Activated naive CD4-positive, alpha-beta T cell treated with anti-CD3 and anti-CD28 coated beads, Interleukin-2, amount 10 ng/mL, durations not matched to agents 7 days and 5 days (primary cell): ENCODE data around the gene RGS9.
"Not testable (repeated sequence)": the region's sequence is repeated elsewhere in the genome, so short reads cannot be mapped to it uniquely, and the experiment has no call there.

Experiments
- CTCF ChIA-PET: fragments of 350-600 bp; sonication (Branson Sonifier 250); formaldehyde crosslinking; loops from one replicate; lab custom pipeline; 2021; ENCODE audit warnings: antibody characterized with exemption; lab: Charles Lee
- DNase-seq: peaks from one replicate; pipeline ENCODE4 v3.0.0-alpha.2; 2020
- H3K27ac Mint-ChIP-seq: one replicate; pipeline ENCODE4 v1.8.0; 2021; ENCODE audit warnings: mild to moderate bottlenecking, moderate library complexity, mixed read lengths
- H3K27me3 Mint-ChIP-seq: one replicate; pipeline ENCODE4 v1.8.0; 2021; ENCODE audit warnings: mild to moderate bottlenecking, mixed read lengths
- H3K36me3 Mint-ChIP-seq: one replicate; pipeline ENCODE4 v1.8.0; 2021; ENCODE audit warnings: mixed read lengths
- H3K4me1 Mint-ChIP-seq: one replicate; pipeline ENCODE4 v1.8.0; 2021; ENCODE audit warnings: mixed read lengths
- H3K4me3 Mint-ChIP-seq: one replicate; pipeline ENCODE4 v1.8.0; 2021; ENCODE audit warnings: mild to moderate bottlenecking, moderate library complexity, mixed read lengths
- H3K9me3 Mint-ChIP-seq: one replicate; pipeline ENCODE4 v1.8.0; 2021; ENCODE audit warnings: mixed read lengths

The RGS9 gene

DNA sequence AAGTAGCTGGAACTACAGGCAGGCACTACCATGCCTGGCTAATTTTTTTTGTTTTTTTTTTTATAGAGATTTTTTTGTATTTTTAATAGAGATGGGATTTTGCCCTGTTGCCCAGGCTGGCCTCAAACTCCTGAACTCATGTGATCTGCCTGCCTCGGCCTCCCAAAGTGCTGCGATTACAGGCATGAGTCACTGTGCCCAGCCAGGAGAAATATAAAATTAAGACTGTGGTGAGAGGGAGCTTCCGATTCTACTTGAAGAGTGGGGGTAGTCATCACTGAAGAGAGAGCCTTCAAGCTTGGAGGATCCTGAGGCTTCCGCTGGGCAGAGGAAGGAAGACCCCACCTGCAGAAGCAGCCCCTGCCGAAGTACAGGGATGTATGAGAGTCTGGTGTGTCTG lies 34.4 kb upstream of the RGS9 start:
- Mint-ChIP-seq H3K27ac (no peak overlapping the region), H3K4me1 (peaks cover 19% of the 10 kb centered on the region), H3K36me3 (no peaks in the 10 kb centered on the region), H3K27me3 (peaks cover 35% of the 10 kb centered on the region), H3K4me3 (no peak overlapping the region), H3K9me3 (no peaks in the 10 kb centered on the region)
- DNase-seq, result no peak
- CTCF ChIA-PET, result interaction anchor here (1.3 kb wide), 1 partner anchor 62 kb away, joined by 3 read pairs; no protein-coding TSS in a partner anchor

DNA sequence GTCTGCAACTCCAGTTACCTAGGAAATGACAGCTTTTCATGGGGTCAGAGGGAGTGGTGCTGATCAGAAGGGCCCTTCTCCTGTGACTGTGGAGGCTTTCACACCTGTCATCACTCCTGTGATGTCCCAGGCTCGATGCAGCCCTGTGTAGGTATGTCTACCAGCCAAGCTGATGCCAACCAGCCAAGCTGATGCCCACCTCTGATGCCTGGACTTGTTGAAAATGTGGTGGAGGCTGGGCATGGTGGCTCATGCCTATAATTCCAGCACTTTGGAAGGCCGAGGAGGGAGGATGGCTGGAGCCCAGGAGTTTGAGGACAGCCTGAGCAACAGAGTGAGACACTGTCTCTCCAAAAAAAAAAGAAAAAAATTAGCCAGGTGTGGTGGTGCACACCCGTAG lies 33.7 kb upstream of the RGS9 start:
- Mint-ChIP-seq H3K4me3 (no peak overlapping the region), H3K36me3 (no peaks in the 10 kb centered on the region), H3K27me3 (peaks cover 35% of the 10 kb centered on the region), H3K4me1 (peaks cover 19% of the 10 kb centered on the region), H3K27ac (no peak overlapping the region), H3K9me3 (no peaks in the 10 kb centered on the region)
- CTCF ChIA-PET, result interaction anchor here (0.8 to 1.1 kb wide), 2 partner anchors 106 to 184 kb away, joined by 3 read pairs; partner anchors contain the start of gene LRRC37A3
- no peak for DNase-seq

DNA sequence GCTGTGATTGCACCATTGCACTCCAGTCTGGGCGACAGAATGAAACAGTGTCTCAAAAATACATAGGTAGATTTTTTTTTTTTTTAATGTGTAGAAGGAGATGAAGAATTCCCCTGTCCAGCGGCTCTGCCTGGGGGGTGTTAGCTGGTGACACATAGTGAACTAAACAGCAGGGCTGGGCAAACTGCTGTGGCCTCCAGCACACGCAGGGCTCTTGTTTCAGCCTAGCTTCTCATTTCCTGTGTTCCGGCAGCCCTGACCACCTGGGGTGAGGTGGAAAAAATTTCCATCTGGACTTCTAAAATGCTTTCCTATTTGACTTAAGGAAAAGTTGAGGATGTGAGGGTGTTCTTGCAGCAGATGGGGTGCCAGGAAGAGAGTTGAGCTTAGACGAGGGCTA lies 33.3 kb upstream of the RGS9 start:
- Mint-ChIP-seq H3K27ac (no peak overlapping the region), H3K36me3 (no peaks in the 10 kb centered on the region), H3K9me3 (no peaks in the 10 kb centered on the region), H3K27me3 (peaks cover 39% of the 10 kb centered on the region), H3K4me3 (no peak overlapping the region), H3K4me1 (peaks cover 19% of the 10 kb centered on the region)
- DNase-seq, result no peak
- CTCF ChIA-PET, result interaction anchor here (0.8 to 1.1 kb wide), 2 partner anchors 106 to 184 kb away, joined by 3 read pairs; partner anchors contain the start of gene LRRC37A3

DNA sequence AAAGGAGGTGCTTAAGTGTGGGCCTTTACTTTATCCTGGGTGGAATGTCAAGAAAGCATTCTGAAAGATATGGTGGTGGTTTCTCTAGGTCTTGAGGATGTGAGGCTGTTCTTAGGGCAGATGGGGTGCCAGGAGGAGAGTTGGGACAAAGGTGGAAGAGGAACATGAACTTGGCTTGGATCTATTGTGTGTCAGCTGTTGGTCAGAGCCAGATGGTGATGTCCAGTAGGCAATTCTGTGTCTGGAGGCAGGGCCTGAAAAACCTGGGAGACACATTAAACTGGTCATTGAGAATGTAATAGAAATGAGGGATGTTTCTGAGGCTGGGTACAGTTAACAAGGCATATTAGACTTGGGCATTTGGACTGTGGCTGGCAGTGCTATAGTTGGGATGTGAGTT lies 32.6 kb upstream of the RGS9 start:
- H3K27me3 Mint-ChIP-seq, result peaks cover 44% of the 10 kb centered on the region
- CTCF ChIA-PET, result interaction anchor here (1.1 to 1.6 kb wide), 2 partner anchors 33 to 185 kb away, joined by 3 to 4 read pairs; partner anchors contain the start of genes LRRC37A3 and RGS9
- peaks cover 14% of the 10 kb centered on the region for H3K4me1 Mint-ChIP-seq
- no peak overlapping the region for H3K27ac Mint-ChIP-seq
- no peak for DNase-seq
- H3K4me3 Mint-ChIP-seq, result no peak overlapping the region
- no peaks in the 10 kb centered on the region for H3K9me3 Mint-ChIP-seq
- H3K36me3 Mint-ChIP-seq, result no peaks in the 10 kb centered on the region

DNA sequence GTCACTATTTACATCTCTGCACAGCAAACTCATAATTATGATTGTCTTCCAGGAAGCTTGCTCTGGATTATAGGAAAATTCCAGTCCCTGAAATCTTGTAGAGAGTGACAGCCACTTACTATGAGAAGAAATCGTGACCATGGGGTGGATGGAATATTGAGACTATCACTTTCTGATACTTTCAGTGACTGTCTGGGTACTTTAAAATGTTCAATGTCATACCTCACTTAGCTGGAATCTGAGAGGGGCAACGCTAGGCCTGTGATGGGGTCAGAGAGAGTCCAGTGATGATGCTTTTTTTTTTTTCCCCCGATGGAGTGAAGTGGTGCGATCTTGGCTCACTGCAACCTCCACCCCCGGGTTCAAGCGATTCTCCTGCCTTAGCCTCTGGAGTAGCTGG lies 32.2 kb upstream of the RGS9 start:
- Mint-ChIP-seq H3K4me1 (peaks cover 11% of the 10 kb centered on the region), H3K27me3 (peaks cover 48% of the 10 kb centered on the region), H3K9me3 (no peaks in the 10 kb centered on the region), H3K27ac (no peak overlapping the region), H3K4me3 (no peak overlapping the region), H3K36me3 (no peaks in the 10 kb centered on the region)
- CTCF ChIA-PET, result interaction anchor here (1.6 kb wide), 1 partner anchor 32 kb away, joined by 4 read pairs; the partner anchor contains the start of gene RGS9
- DNase-seq, result no peak

DNA sequence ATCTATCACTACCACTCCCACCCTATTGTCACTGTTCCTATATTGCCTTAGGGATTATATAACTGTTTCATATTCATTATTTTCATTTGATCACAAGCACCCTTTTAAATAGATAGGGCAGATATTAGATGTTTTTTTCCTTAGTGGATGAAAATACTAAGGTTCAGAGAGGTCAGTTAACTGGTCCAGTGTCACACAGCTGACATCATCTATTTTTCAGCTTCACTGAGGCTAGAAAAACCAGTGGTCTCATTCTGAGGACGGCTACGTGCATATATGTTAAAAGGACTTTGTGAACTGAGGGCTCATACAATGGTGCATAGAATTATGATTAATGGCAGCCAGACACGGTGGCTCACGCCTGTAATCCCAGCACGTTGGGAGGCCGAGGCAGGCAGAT lies 29.0 kb upstream of the RGS9 start:
- H3K4me1 Mint-ChIP-seq, result no peaks in the 10 kb centered on the region
- H3K27me3 Mint-ChIP-seq, result peaks cover 58% of the 10 kb centered on the region
- no peaks in the 10 kb centered on the region for H3K9me3 Mint-ChIP-seq
- H3K36me3 Mint-ChIP-seq, result no peaks in the 10 kb centered on the region
- CTCF ChIA-PET, result no interaction called here
- no peak for DNase-seq
- H3K4me3 Mint-ChIP-seq, result no peak overlapping the region
- no peak overlapping the region for H3K27ac Mint-ChIP-seq

DNA sequence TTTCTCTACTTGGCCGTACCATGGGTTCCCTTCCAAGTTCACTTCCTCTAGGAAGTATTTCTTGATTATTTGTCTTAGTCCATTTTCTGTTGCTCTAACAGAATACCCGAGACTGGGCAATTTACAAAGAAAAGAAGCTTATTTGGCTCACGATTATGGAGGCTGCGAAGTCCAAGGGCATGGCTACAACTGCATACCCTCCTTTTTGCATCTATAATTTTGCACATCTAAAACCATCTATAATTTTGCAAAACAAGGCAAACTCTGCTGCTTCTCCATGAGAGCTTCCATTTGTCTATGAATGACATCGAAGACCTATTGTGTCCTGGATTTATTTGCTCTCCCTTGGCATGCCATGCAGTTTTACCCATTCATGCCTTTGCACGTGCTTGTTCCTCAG lies 27.6 kb upstream of the RGS9 start:
- H3K27ac Mint-ChIP-seq, result no peak overlapping the region
- peaks cover 49% of the 10 kb centered on the region for H3K27me3 Mint-ChIP-seq
- CTCF ChIA-PET, result interaction anchor here (1.3 kb wide), 1 partner anchor 10 kb away, joined by 3 read pairs; no protein-coding TSS in a partner anchor

DNA sequence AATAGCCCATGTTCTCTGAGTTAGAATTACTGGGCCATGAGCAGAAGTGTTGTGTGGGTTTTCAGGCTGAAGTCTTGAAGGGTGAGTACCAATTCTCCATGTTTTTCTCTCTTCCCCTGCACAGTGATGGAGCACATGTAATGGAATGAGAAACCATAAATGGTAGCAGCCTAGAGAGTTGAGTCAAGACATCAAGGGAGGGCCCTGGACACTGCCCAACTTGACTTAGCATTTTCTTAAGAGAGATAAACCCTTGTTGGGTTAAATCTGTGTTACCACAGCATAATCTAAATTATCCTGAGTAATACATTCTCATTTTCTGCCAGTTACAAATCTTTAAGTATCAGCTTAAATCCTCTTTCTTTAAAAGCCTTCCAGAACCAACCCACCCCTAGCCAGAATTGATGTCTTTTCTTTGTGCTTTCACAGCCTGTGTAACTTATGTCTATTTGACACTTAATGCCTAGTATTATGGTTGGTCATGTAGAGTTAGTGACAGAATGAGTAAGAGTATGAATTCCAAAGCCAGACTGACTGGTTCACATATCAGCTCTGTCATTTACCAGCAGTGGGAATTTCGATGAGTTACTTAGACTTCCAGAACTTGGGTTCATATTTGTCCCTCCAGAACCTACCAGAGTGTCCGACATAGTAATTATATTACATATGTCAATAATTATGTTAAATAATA lies 27.0 kb upstream of the RGS9 start:
- no peak for DNase-seq

More for the DNA sequence above, 27.6 kb upstream of the RGS9 start:
- no peaks in the 10 kb centered on the region for H3K36me3 Mint-ChIP-seq
- DNase-seq, result no peak
- H3K9me3 Mint-ChIP-seq, result no peaks in the 10 kb centered on the region
- H3K4me1 Mint-ChIP-seq, result no peaks in the 10 kb centered on the region
- H3K4me3 Mint-ChIP-seq, result no peak overlapping the region

DNA sequence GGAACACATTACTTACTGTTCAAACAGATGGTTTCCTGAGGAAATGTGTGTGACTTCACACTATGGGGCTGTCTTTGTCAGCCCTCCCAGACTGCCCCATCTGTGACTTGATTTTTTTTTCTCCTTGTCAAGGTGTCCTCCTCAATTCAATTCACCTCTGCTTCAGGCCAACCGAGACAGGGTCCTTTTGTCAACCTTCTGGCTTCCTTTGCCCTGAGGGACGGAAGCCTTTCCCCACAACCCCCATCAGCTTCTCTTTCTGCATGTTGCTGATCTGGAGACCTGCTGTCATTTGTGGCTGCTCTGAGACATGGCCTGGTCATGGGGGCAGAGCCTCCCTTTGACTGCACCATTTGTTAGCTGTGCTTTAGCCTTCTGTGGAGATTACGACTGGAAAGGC lies 21.3 kb upstream of the RGS9 start:
- H3K27ac Mint-ChIP-seq, result no peak overlapping the region
- no peak for DNase-seq
- no peaks in the 10 kb centered on the region for H3K9me3 Mint-ChIP-seq
- peaks cover 14% of the 10 kb centered on the region for H3K4me1 Mint-ChIP-seq
- no peak overlapping the region for H3K4me3 Mint-ChIP-seq
- H3K27me3 Mint-ChIP-seq, result peaks cover 45% of the 10 kb centered on the region
- CTCF ChIA-PET, result no interaction called here
- H3K36me3 Mint-ChIP-seq, result peaks cover 2% of the 10 kb centered on the region

More for the DNA sequence above, 27.0 kb upstream of the RGS9 start:
- H3K27me3 Mint-ChIP-seq, result peaks cover 50% of the 10 kb centered on the region
- no peak overlapping the region for H3K4me3 Mint-ChIP-seq
- H3K36me3 Mint-ChIP-seq, result no peaks in the 10 kb centered on the region
- no peaks in the 10 kb centered on the region for H3K4me1 Mint-ChIP-seq
- H3K9me3 Mint-ChIP-seq, result no peaks in the 10 kb centered on the region
- no peak overlapping the region for H3K27ac Mint-ChIP-seq
- CTCF ChIA-PET, result interaction anchor here (1.3 kb wide), 1 partner anchor 11 kb away, joined by 3 read pairs; no protein-coding TSS in a partner anchor

DNA sequence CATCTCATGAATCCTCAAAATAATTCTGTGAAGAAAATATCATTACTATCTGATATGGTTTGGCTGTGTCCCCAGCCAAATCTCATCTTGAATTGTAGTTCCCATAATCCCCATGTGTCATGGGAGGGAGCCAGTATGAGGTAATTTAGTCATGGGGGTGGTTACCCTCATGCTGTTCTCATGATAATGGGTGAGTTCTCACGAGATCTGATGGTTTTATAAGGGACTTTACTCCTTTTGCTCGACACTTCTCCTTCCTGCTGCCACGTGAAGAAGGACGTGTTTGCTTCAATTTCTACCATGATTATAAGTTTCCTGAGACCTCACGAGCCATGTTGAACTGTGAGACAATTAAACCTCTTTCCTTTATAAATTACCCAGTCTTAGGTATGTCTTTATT lies 20.7 kb upstream of the RGS9 start:
- H3K4me1 Mint-ChIP-seq, result peaks cover 19% of the 10 kb centered on the region
- H3K9me3 Mint-ChIP-seq, DNase-seq, H3K27ac Mint-ChIP-seq, H3K36me3 Mint-ChIP-seq, H3K4me3 Mint-ChIP-seq: not testable (repeated sequence)
- H3K27me3 Mint-ChIP-seq, result peaks cover 40% of the 10 kb centered on the region
- CTCF ChIA-PET, result interaction anchor here (1.9 to 2.5 kb wide), 2 partner anchors 17 to 20 kb away, joined by 7 read pairs; partner anchors contain the start of gene RGS9

DNA sequence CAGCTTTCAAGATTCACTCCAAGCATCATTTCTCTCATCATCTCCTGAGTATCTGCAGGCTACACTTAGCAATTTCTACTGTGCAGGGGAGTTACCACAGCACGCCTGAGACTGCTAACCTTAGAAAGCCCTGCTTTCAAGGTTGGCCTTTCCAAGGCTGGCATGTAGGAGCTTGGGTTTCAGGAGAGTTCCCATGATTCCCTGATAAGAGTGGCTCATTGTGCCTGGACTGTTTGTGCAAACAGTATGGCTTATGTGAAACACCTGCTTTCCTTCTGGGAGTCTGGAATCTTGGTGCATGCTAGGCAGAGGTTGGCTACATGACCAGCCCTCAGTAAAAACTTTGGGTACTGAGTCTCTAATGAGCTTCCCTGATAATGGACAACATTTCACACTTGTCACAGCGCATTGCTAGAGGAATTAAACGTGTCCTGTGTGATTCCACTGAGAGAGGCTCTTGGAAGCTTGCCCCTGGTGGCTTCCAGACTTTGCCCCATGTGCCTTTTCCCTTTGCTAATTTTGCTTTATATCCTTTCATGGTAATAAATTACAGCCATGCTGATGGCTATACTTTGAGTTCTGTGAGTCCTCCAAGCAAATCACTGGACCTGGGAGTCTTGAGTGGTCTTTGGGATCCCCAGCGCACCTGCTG lies 19.7 kb upstream of the RGS9 start:
- no peak for DNase-seq
- CTCF ChIA-PET, result interaction anchor here (0.5 to 2.5 kb wide), 3 partner anchors 18 to 101 kb away, joined by 3 to 7 read pairs (median 7); partner anchors contain the start of gene RGS9
- H3K9me3 Mint-ChIP-seq, result no peaks in the 10 kb centered on the region
- peaks cover 37% of the 10 kb centered on the region for H3K27me3 Mint-ChIP-seq
- H3K4me3 Mint-ChIP-seq, result no peak overlapping the region
- peaks cover 2% of the 10 kb centered on the region for H3K36me3 Mint-ChIP-seq
- peaks cover 29% of the 10 kb centered on the region for H3K4me1 Mint-ChIP-seq
- H3K27ac Mint-ChIP-seq, result no peak overlapping the region

DNA sequence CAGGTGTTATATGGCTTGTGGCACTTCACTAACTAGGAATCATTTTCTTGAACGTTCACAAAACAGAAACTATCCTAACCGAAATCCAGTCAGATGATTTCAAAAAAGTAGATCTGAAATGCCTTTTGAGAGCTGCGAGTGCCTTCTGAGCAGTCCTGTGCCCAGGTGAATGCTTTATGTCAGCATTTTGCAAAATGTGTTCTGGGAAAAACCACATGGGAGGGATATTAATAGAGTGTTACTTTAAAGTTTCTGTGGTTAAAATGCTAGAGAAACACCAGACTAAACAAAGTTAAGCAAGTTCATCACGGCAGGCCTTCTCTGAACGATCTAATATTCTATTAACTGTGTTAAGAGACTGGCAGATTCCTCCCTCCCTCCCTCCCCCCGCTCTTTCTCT lies 15.8 kb upstream of the RGS9 start:
- H3K9me3 Mint-ChIP-seq, result no peaks in the 10 kb centered on the region
- H3K27me3 Mint-ChIP-seq, result peaks cover 33% of the 10 kb centered on the region
- CTCF ChIA-PET, result interaction anchor here (1.0 to 1.4 kb wide), 2 partner anchors 15 to 76 kb away, joined by 4 to 5 read pairs; no protein-coding TSS in a partner anchor
- peak overlapping the region; percentile 72 for H3K4me3 Mint-ChIP-seq
- peaks cover 45% of the 10 kb centered on the region for H3K4me1 Mint-ChIP-seq
- DNase-seq, result no peak
- H3K36me3 Mint-ChIP-seq, result peaks cover 2% of the 10 kb centered on the region
- H3K27ac Mint-ChIP-seq, result peak overlapping the region; percentile 95

DNA sequence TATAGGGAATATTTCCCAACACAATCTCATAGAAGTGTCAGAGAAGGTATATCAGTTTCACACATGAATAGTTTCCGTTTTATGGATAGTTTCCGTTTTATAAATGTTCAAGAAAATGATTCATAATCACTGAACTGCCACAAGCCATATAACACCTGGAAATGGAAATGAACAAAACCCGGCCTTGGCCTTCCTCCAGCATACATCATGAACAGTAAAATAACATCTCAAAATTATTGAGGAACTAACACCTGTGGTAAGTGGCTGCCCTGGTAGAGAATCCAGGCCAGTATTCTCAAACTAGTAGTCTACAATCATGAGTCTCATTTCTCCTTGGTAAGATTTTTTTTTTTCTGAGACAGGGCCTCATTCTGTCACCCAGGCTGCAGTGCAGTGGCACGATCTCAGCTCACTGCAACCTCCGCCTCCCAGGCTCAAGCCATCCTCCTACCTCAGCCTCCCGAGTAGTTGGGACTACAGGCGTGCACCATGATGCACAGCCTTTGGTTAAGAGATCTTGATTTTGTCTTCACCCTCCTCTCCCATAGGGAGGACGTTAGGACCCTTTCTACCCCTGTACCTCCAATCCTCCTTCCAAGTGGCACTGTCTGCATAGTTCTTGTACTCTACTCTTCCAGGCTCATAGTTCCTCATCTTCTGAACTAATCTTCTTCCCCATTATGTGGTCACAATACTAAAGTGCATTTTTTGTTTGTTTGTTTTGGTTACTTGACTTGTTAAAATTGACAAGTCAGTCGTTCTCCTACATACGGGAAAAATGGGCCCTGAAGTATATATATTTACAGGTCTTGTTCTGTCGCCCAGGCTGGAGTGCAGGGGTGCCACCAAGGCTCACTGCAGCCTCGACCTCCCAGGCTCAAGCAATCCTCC lies 15.0 kb upstream of the RGS9 start:
- DNase-seq, result peak; percentile 41
- H3K4me3 Mint-ChIP-seq, result peak overlapping the region; percentile 72
- H3K27ac Mint-ChIP-seq, result peak overlapping the region; percentile 95
- peaks cover 33% of the 10 kb centered on the region for H3K27me3 Mint-ChIP-seq
- CTCF ChIA-PET, result interaction anchor here (1.2 kb wide), 1 partner anchor 22 kb away, joined by 4 read pairs; no protein-coding TSS in a partner anchor
- H3K36me3 Mint-ChIP-seq, result peaks cover 2% of the 10 kb centered on the region
- peaks cover 45% of the 10 kb centered on the region for H3K4me1 Mint-ChIP-seq
- H3K9me3 Mint-ChIP-seq, result no peaks in the 10 kb centered on the region
